Stimulated activated CD4-positive, alpha-beta T cell treated with anti-CD3 and anti-CD28 coated beads, Interleukin-4, amount 100 ng/mL, for 4 hours (primary cell): ENCODE data around the gene MRPS27.
"Not testable (repeated sequence)": the region's sequence is repeated elsewhere in the genome, so short reads cannot be mapped to it uniquely, and the experiment has no call there.

Experiments used
- DNase-seq, 2 experiments: peaks; one replicate each; pipeline ENCODE4 v3.0.0-alpha.2; 2020

The MRPS27 gene

GRCh38 chr5:72197393-72197792 is 122.6 kb downstream of the MRPS27 start:
- no peak for DNase-seq

DNA sequence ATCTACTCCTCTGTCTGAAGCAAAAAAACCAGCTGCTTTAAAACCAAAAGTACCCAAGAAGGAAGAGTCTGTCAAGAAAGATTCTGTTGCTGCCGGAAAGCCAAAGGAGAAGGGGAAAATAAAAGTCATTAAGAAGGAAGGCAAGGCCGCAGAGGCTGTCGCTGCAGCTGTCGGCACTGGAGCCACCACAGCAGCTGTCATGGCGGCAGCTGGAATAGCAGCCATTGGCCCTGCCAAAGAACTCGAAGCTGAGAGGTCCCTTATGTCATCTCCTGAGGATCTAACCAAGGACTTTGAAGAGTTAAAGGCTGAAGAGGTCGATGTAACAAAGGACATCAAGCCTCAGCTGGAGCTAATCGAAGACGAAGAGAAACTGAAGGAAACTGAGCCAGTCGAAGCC is 124.5 kb downstream of the MRPS27 start:
- DNase-seq = no peak

DNA sequence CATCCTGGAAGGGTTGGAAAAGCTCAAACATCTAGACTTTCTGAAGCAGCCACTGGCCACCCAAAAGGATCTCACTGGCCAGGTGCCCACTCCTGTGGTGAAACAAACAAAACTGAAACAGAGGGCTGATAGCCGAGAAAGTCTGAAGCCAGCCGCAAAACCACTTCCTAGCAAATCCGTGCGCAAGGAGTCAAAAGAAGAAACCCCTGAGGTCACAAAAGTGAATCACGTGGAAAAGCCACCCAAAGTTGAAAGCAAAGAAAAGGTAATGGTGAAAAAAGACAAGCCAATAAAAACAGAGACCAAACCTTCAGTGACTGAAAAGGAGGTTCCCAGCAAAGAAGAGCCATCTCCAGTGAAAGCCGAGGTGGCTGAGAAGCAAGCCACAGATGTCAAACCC is 125.2 kb downstream of the MRPS27 start:
- DNase-seq = no peak

- no peak for DNase-seq
These were observed 128.6 kb downstream of the MRPS27 start for GRCh38 chr5:72191404-72191803.

DNA sequence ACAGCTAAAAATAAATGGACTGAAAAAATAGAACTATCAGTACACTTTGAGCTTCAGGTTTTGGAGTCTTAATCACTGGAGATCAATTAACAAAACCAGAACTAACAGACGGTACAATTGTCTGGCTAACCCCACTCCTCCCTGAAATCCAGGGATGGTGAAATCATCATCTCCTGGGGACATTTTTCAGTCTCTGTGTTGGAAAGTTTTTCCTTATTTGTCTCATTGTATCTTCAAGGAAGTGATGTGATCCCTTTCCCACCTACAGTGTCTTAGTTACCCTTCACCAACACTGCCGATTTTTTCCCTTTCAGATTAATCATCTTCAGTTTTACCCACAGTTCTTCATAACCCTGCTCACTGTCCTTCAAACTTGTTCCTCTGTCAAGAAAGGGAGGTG is 130.9 kb downstream of the MRPS27 start:
- DNase-seq = no peak

GRCh38 chr5:72188166-72188565 is 131.9 kb downstream of the MRPS27 start:
- no peak for DNase-seq

GRCh38 chr5:72187388-72188075 is 132.5 kb downstream of the MRPS27 start:
- DNase-seq = no peak

GRCh38 chr5:72185496-72186329 is 134.3 kb downstream of the MRPS27 start:
- no peak for DNase-seq

GRCh38 chr5:72184408-72184807 is 135.6 kb downstream of the MRPS27 start:
- DNase-seq = no peak

DNA sequence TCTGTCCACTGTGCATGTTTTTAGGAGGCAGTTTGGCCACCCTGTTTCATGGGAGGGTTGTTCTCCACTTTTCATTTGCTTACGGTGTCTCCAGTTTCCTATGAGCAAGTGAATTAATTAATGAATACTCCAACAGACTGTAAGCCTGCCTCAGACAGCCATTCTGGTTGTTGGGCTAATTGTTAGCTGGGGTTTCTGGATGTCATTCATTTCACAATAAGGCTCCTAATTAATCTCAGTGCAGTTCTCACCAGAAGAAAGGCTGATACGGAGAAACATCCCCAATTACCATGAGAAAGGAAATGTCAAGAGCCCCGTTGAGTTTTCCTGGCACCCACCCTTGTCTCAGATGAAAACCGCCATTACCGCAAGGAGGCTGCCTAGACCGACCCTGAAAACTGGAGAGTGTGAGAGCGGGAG is 136.9 kb downstream of the MRPS27 start:
- DNase-seq = no peak

DNA sequence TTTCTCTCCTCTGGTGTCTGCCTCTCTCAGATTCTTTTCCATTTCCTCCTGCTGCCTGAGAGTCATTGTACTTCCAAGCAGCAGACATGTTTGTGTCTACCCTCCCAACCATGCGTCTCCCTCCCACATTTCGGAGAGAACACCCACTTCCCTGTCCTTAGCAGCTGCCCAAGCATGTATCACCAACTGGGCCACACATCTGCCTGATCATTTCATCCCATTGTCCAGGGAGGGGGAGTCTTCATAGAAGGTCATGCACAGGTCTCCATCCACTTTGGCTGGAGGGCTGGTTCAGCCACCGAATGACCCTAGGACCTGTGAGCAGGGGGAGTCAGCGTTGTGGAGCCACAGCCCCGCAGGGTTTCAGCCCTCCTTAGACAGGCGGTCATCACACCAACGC is 137.4 kb downstream of the MRPS27 start:
- no peak for DNase-seq

GRCh38 chr5:72180925-72181324 is 139.1 kb downstream of the MRPS27 start:
- no peak for DNase-seq

- DNase-seq = no peak
These were observed 140.1 kb downstream of the MRPS27 start for GRCh38 chr5:72179816-72180440.

- DNase-seq = no peak
These were observed 140.8 kb downstream of the MRPS27 start for GRCh38 chr5:72179028-72179815.

DNA sequence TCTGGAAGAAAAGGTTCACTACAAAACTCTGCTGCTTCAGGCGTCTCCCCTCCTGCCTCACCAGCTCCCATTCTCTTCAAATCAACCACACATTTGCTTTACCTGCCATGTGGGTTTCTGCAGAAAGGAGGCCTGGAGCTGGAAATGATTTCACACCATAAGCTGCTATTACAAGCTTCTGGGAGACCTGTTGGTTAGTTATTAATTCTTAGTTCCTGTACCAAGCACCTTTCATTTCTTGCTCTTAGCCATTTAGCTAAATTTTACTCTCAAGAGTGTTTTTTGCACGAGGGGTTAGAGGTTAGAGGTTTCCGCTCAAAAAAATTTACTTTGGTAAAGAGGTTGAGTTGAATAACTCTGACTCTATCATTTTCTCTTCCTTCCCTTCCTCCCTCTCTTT is 142.5 kb downstream of the MRPS27 start:
- no peak for DNase-seq

GRCh38 chr5:72172786-72173185 is 147.3 kb downstream of the MRPS27 start:
- DNase-seq = no peak

DNA sequence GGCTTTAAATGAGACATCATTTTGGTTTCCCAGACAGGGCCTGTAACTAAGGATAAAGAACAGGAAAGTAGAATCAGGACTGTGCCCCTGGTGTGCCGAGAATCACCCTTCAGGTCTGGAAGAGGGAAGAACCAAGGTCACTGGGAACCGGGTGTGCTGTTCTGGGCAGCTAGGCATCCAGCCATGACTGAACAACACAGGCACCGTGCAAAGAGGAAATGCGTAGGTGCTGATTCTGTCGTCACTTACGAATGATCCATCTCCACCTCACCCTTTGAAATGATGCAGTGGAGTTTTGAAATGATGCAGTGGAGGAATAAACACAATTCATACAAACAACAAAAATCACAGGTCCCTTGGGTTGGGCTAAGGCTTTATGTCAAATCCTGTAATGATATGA is 148.4 kb downstream of the MRPS27 start:
- no peak for DNase-seq

DNA sequence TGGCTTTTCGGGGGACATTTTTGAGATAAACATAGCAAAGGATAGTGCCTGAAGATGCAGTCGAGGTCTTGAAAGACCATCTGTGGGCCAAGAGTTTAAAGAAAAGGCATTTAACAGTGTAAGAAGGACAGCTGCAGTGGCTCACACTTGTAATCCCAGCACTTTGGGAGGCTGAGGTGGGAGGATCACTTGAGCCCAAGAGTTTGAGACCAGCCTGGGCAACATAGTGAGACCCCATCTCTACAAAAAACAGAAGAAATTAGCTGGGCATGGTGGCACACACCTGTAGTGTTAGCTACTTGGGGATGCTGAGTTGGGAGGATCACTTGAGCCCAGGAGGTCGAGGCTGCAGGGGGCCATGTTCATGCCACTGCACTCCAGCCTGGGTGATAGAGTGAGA is 148.9 kb downstream of the MRPS27 start:
- not testable (repeated sequence) for DNase-seq

GRCh38 chr5:72170101-72170500 is 149.9 kb downstream of the MRPS27 start:
- DNase-seq = no peak
